ENCODE data around the gene BACH2.

Gene BACH2

DNA sequence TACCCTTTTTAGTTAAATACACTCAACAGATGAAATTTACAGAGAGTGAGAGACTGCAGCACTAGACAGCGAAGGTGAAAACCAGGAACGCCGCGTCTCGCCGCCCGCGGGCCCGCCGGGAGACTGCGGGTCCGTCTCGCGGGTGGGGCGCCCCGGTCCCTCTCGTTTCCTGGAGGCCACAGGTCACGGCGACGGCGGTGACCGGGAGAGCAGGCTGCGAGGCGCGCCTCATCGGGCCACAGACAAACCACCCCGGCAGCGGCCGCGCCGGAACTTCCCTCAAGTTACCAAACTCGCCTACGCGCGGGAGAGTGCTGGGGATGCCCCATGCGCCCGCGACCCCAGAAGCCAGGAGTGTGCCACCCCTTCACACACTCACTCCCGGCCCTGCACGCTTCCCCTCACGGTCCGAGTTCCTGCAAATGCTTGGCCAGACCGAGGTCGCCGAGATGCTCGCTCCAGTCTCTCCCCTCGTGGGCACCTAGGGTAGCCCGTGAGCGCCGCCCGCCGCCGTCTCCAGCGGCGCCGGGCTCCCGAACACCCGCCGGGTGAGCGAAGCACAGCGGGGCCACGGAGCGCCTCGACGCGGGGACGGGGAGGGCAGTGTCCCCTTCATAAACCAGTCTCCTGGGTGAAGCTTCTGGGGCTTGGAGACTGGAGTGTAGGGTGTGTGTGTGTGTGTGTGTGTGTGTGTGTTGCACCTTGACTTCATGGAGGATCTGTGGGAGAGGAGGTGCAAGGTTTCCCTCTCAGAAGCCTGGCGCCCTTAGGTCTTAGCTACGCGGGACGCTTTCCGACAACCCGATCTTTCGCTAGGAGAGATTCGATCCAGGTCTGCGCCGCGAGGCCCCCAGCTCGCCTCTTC, 1.4 kb downstream of the BACH2 start:
- Mint-ChIP-seq H3K27me3 (peaks cover 80% of the 10 kb centered on the region), H3K27ac (no peak overlapping the region), H3K36me3 (ENCODE audit: low read depth) (no peaks in the 10 kb centered on the region), H3K4me3 (peak overlapping the region; percentile 80), H3K4me1 (ENCODE audit: low read depth) (peaks cover 4% of the 10 kb centered on the region), H3K9me3 (no peaks in the 10 kb centered on the region)
- intact Hi-C loops (cut with micrococcal nuclease), result loop anchor here (5.0 to 10.0 kb wide), 2 partner anchors 193 to 350 kb away; no protein-coding TSS in a partner anchor

DNA sequence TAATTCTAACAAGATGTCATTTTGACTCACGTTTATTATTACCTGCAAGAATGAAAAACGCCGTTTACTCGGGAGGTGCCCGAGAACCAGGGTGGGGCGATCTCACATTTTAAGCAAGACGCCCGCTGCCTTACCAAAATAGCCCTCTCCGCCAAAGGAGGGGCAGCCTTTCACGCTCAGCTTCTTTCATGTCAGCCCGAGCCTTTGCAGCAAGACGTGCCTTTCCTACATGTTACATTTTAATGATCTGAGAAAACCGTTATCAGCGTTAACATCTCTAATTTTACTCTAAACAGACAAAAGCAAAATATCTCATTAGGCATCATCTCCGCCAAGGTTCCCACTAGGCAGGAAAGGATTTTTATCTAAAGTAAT, 2.0 kb downstream of the BACH2 start:
- H3K9me3 Mint-ChIP-seq, result no peaks in the 10 kb centered on the region
- no peak overlapping the region for H3K27ac Mint-ChIP-seq
- H3K36me3 Mint-ChIP-seq (ENCODE audit: low read depth), result no peaks in the 10 kb centered on the region
- intact Hi-C loops (cut with micrococcal nuclease), result loop anchor here (10.0 kb wide), 1 partner anchor 350 kb away; no protein-coding TSS in a partner anchor
- peak overlapping the region; percentile 13 for H3K4me3 Mint-ChIP-seq
- H3K27me3 Mint-ChIP-seq, result peaks cover 73% of the 10 kb centered on the region
- peaks cover 4% of the 10 kb centered on the region for H3K4me1 Mint-ChIP-seq (ENCODE audit: low read depth)

DNA sequence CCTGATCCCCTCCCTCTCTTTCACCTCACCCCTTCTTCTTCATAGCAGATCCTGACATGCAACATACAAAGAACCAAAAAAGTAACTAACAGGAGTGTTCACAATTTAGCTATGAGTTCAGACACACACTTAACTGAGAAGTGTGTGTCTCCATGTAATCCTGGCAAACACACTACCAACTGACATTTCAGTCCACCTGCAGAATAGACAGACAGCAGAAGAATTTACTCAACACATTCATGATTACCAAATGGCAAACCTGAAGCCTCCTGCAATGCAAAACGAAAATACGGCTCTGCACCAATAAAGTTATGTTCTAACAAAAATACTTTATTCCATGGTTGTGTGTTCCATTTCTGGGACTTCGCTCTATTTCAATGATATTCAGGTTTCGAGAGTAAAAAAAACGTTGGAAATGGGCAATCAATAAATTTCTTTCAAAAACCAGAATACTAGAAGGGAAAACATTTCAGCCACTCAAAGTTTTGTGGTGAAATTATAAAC, 2.6 kb downstream of the BACH2 start:
- peaks cover 69% of the 10 kb centered on the region for H3K27me3 Mint-ChIP-seq
- no peak overlapping the region for H3K4me3 Mint-ChIP-seq
- no peaks in the 10 kb centered on the region for H3K9me3 Mint-ChIP-seq
- H3K27ac Mint-ChIP-seq, result no peak overlapping the region
- intact Hi-C loops (cut with micrococcal nuclease), result loop anchor here (10.0 kb wide), 1 partner anchor 349 kb away; no protein-coding TSS in a partner anchor
- H3K36me3 Mint-ChIP-seq (ENCODE audit: low read depth), result no peaks in the 10 kb centered on the region
- peaks cover 4% of the 10 kb centered on the region for H3K4me1 Mint-ChIP-seq (ENCODE audit: low read depth)

- Mint-ChIP-seq H3K27ac (no peak overlapping the region), H3K4me1 (ENCODE audit: low read depth) (peaks cover 4% of the 10 kb centered on the region)
- intact Hi-C loops (cut with micrococcal nuclease), result loop anchor here (10.0 kb wide), 1 partner anchor 349 kb away; no protein-coding TSS in a partner anchor
Observed at GRCh38 chr6:90293319-90293953, 3.2 kb downstream of the BACH2 start.

GRCh38 chr6:90291565-90291964, 5.1 kb downstream of the BACH2 start:
- Mint-ChIP-seq H3K27ac (no peak overlapping the region), H3K4me3 (no peak overlapping the region), H3K36me3 (ENCODE audit: low read depth) (no peaks in the 10 kb centered on the region), H3K4me1 (ENCODE audit: low read depth) (peaks cover 8% of the 10 kb centered on the region), H3K27me3 (peaks cover 49% of the 10 kb centered on the region), H3K9me3 (no peaks in the 10 kb centered on the region)
- intact Hi-C loops (cut with micrococcal nuclease), result loop anchor here (10.0 kb wide), 1 partner anchor 347 kb away; no protein-coding TSS in a partner anchor

More at GRCh38 chr6:90293319-90293953, 3.2 kb downstream of the BACH2 start:
- Mint-ChIP-seq H3K27me3 (peaks cover 64% of the 10 kb centered on the region), H3K4me3 (no peak overlapping the region), H3K36me3 (ENCODE audit: low read depth) (no peaks in the 10 kb centered on the region), H3K9me3 (no peaks in the 10 kb centered on the region)

GRCh38 chr6:90290811-90291420, 5.7 kb downstream of the BACH2 start:
- Mint-ChIP-seq H3K27ac (no peak overlapping the region), H3K9me3 (no peaks in the 10 kb centered on the region), H3K4me3 (no peak overlapping the region), H3K27me3 (peaks cover 47% of the 10 kb centered on the region), H3K4me1 (ENCODE audit: low read depth) (peaks cover 14% of the 10 kb centered on the region), H3K36me3 (ENCODE audit: low read depth) (no peaks in the 10 kb centered on the region)
- intact Hi-C loops (cut with micrococcal nuclease), result loop anchor here (10.0 kb wide), 1 partner anchor 346 kb away; no protein-coding TSS in a partner anchor

GRCh38 chr6:90289902-90290301, 6.7 kb downstream of the BACH2 start:
- H3K4me3 Mint-ChIP-seq, result no peak overlapping the region
- intact Hi-C loops (cut with micrococcal nuclease), result loop anchor here (5.0 to 10.0 kb wide), 2 partner anchors 102 to 345 kb away; no protein-coding TSS in a partner anchor
- no peaks in the 10 kb centered on the region for H3K36me3 Mint-ChIP-seq (ENCODE audit: low read depth)
- peaks cover 36% of the 10 kb centered on the region for H3K27me3 Mint-ChIP-seq
- H3K4me1 Mint-ChIP-seq (ENCODE audit: low read depth), result peaks cover 21% of the 10 kb centered on the region
- no peak overlapping the region for H3K27ac Mint-ChIP-seq
- no peaks in the 10 kb centered on the region for H3K9me3 Mint-ChIP-seq

DNA sequence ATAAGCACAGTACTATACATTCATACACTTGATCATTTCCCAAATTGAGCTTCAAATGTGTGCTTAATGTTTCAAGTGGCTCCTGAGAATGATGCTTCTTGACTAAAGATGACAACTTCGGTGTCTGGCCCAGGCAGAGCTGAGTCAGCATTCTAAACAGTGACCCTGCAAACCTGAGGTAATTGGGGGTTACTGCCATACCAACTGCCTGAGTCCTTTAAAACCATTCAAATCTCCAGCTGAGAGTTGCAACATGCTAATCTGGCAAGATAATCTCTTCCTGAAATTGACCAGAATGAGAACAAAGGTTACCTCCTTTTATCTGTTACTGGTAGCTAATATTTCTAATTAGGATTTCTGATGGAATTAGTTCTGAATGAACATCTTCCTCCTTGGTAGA, 8.2 kb downstream of the BACH2 start:
- Mint-ChIP-seq H3K27me3 (peaks cover 26% of the 10 kb centered on the region), H3K4me3 (no peak overlapping the region), H3K9me3 (no peaks in the 10 kb centered on the region), H3K36me3 (ENCODE audit: low read depth) (no peaks in the 10 kb centered on the region), H3K4me1 (ENCODE audit: low read depth) (peaks cover 27% of the 10 kb centered on the region), H3K27ac (no peak overlapping the region)
- intact Hi-C loops (cut with micrococcal nuclease), result loop anchor here (5.0 kb wide), 1 partner anchor 104 kb away; no protein-coding TSS in a partner anchor

GRCh38 chr6:90286884-90287488, 9.7 kb downstream of the BACH2 start:
- H3K4me1 Mint-ChIP-seq (ENCODE audit: low read depth), result peaks cover 27% of the 10 kb centered on the region
- peaks cover 16% of the 10 kb centered on the region for H3K27me3 Mint-ChIP-seq
- H3K36me3 Mint-ChIP-seq (ENCODE audit: low read depth), result no peaks in the 10 kb centered on the region
- intact Hi-C loops (cut with micrococcal nuclease), result loop anchor here (5.0 kb wide), 1 partner anchor 105 kb away; no protein-coding TSS in a partner anchor
- no peak overlapping the region for H3K4me3 Mint-ChIP-seq
- no peaks in the 10 kb centered on the region for H3K9me3 Mint-ChIP-seq
- H3K27ac Mint-ChIP-seq, result no peak overlapping the region

DNA sequence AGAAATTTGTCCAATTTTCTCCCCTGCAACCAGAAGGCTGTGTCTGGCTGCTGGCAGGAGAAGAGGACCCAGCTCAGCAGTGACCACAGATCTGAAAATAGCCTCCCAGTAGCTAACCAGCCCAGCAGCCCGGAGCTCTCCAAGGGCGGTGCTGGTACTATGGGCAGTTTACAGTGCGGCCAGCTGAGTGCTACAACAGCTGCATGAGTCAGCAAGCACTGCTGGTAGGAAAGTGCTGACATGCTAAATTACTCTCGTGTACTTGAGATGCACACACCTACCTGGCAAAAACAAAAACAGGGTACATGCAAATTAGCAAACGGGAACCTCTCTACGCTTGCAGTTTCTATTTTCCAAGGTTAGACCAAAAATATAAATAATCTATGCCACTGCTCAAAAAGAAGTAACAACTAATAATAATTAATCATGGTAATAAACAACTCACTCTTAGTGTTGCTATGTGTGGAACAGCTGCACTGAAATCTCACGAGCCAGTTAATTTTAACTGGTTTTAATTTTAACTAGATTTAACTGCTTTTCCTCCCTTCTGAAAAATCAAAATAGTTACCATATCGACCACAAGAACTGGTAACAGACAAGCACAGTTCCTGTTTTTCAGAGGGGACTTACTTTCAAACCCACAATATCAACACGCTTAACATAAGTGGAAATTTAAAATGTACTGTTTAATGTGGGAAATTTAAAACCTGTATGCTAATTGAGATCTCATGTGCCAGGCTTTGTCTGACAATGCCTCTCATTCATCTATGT, 10.8 kb downstream of the BACH2 start:
- peak overlapping the region; percentile 32 for H3K4me3 Mint-ChIP-seq
- H3K36me3 Mint-ChIP-seq (ENCODE audit: low read depth), result no peaks in the 10 kb centered on the region
- H3K9me3 Mint-ChIP-seq, result no peaks in the 10 kb centered on the region
- H3K4me1 Mint-ChIP-seq (ENCODE audit: low read depth), result peaks cover 27% of the 10 kb centered on the region
- H3K27ac Mint-ChIP-seq, result peak overlapping the region; percentile 74
- H3K27me3 Mint-ChIP-seq, result peaks cover 13% of the 10 kb centered on the region
- intact Hi-C loops (cut with micrococcal nuclease), result loop anchor here (5.0 kb wide), 1 partner anchor 107 kb away; no protein-coding TSS in a partner anchor

DNA sequence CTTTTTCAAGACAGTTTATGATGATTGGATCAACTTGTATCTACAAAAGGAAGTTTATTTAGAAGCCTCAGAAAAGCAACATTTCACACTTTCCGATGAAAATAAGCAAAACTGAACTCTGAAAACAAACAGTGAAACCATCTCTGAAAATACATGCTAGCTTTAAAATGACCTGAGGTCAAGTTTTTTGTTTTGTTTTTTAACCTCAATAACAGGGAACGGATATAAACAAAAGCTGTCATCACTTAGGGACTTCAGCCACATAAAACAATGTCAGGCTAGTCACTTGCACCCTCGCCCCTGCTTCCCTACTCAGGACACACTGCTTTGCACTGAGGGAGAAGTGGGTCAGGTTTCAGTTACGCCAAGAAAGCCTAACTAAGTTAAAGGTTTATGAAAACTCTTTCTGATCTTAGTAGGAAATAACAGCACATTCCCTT, 11.6 kb downstream of the BACH2 start:
- Mint-ChIP-seq H3K36me3 (ENCODE audit: low read depth) (no peaks in the 10 kb centered on the region), H3K9me3 (no peaks in the 10 kb centered on the region), H3K4me1 (ENCODE audit: low read depth) (peaks cover 27% of the 10 kb centered on the region), H3K27me3 (peaks cover 10% of the 10 kb centered on the region), H3K4me3 (peak overlapping the region; percentile 32), H3K27ac (peak overlapping the region; percentile 74)
- intact Hi-C loops (cut with micrococcal nuclease), result loop anchor here (5.0 kb wide), 1 partner anchor 107 kb away; no protein-coding TSS in a partner anchor

GRCh38 chr6:90284236-90285041, 12.2 kb downstream of the BACH2 start:
- peak overlapping the region; percentile 25 for H3K27ac Mint-ChIP-seq
- peak overlapping the region; percentile 57 for H3K4me3 Mint-ChIP-seq
- intact Hi-C loops (cut with micrococcal nuclease), result loop anchor here (5.0 kb wide), 1 partner anchor 108 kb away; no protein-coding TSS in a partner anchor
- no peaks in the 10 kb centered on the region for H3K9me3 Mint-ChIP-seq
- no peaks in the 10 kb centered on the region for H3K36me3 Mint-ChIP-seq (ENCODE audit: low read depth)
- H3K4me1 Mint-ChIP-seq (ENCODE audit: low read depth), result peaks cover 27% of the 10 kb centered on the region
- peaks cover 10% of the 10 kb centered on the region for H3K27me3 Mint-ChIP-seq
